HG02610 (cell line): ENCODE measurements around the gene CD163.
"Not testable (repeated sequence)": the region's sequence is repeated elsewhere in the genome, so short reads cannot be mapped to it uniquely, and the experiment has no call there.

Experiments
- ATAC-seq: cut with Tn5 transposase; IDR thresholded peaks from one replicate; pipeline ENCODE4 v1.9.1; 2021; ENCODE audit warnings: mild to moderate bottlenecking, moderate library complexity; ENCODE audit not compliant: unreplicated experiment

Gene CD163

GRCh38 chr12:7451756-7452155, 51.8 kb downstream of the CD163 start:
- ATAC-seq, result no peak

- ATAC-seq, result no peak
Measured at GRCh38 chr12:7450667-7451066, 52.9 kb downstream of the CD163 start.

GRCh38 chr12:7448099-7448498, 55.5 kb downstream of the CD163 start:
- no peak for ATAC-seq

- ATAC-seq, result no peak
Measured at GRCh38 chr12:7444537-7444936, 59.0 kb downstream of the CD163 start.

GRCh38 chr12:7444076-7444475, 59.5 kb downstream of the CD163 start, which contains the start of gene CD163L1:
Gene CD163L1, minus strand, starts transcription at chr12:7444153. Its CDS starts 26 bp downstream, at chr12:7444127.
- no peak for ATAC-seq

- ATAC-seq, result no peak
Measured at GRCh38 chr12:7441216-7441615, 62.4 kb downstream of the CD163 start.

GRCh38 chr12:7439579-7440505, 63.7 kb downstream of the CD163 start:
- no peak for ATAC-seq

GRCh38 chr12:7438291-7438995, 65.1 kb downstream of the CD163 start:
- not testable (repeated sequence) for ATAC-seq

- ATAC-seq, result not testable (repeated sequence)
Measured at GRCh38 chr12:7437494-7437893, 66.1 kb downstream of the CD163 start.

- ATAC-seq, result no peak
Measured at GRCh38 chr12:7434670-7435069, 68.9 kb downstream of the CD163 start.

GRCh38 chr12:7433276-7433822, 70.2 kb downstream of the CD163 start:
- ATAC-seq, result no peak

GRCh38 chr12:7431993-7432685, 71.4 kb downstream of the CD163 start:
- ATAC-seq, result no peak
